ENCODE data around the gene CDCA4. TPM values are rescaled to one million over a fixed set of nuclear protein-coding genes. Genes with fewer than 3 reads are reported as not detected.

The CDCA4 gene
- polyA plus RNA-seq, 1 of the 3 experiments (the other 2 are of a cell fraction) = 26.8 TPM

DNA sequence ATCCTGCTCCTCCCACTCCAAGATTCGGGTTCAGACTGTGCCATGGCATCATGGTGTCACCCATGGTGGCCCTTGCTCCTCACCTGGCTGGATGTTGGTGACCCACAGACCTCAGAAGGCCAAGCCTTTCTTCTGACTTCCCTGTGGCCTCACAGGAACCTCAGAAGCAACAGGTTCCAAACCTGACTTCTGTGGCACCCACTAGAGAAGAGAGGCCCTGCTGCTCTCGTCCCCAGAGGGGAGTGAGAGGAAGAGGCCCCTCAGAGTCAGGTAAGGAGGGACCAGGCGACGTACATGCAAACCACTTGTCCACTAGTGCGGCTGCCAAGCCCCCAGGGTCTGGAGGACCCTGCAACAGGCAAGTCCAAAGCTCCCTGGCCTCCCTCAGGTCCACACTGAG is 24.9 kb downstream of the CDCA4 start (continued):
- no peak for TF ChIP-seq RXRA (IDR thresholded peaks at IDR 0.05; ENCODE audit: borderline replicate concordance, low read depth)
- TF ChIP-seq, protein P1, sequence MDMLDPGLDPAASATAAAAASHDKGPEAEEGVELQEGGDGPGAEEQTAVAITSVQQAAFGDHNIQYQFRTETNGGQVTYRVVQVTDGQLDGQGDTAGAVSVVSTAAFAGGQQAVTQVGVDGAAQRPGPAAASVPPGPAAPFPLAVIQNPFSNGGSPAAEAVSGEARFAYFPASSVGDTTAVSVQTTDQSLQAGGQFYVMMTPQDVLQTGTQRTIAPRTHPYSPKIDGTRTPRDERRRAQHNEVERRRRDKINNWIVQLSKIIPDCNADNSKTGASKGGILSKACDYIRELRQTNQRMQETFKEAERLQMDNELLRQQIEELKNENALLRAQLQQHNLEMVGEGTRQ (IDR thresholded peaks at IDR 0.05; ENCODE audit: borderline replicate concordance, low read depth, low read length) = no peak
- TF ChIP-seq TCF12 (IDR thresholded peaks at IDR 0.05) = no peak
- no peak for TF ChIP-seq CHD2 (IDR thresholded peaks at IDR 0.05; ENCODE audit: low read length, partially characterized antibody)
- no peak for TF ChIP-seq ELF1 (IDR thresholded peaks at IDR 0.05)
- no peak for TF ChIP-seq MXI1 (IDR thresholded peaks at IDR 0.05; ENCODE audit: low read depth, low read length)
- no peak for TF ChIP-seq FOXJ3 (CRISPR knock-in tag; IDR thresholded peaks at IDR 0.05)
- TF ChIP-seq FOXM1 (IDR thresholded peaks at IDR 0.05; ENCODE audit: low read depth) = no peak

DNA sequence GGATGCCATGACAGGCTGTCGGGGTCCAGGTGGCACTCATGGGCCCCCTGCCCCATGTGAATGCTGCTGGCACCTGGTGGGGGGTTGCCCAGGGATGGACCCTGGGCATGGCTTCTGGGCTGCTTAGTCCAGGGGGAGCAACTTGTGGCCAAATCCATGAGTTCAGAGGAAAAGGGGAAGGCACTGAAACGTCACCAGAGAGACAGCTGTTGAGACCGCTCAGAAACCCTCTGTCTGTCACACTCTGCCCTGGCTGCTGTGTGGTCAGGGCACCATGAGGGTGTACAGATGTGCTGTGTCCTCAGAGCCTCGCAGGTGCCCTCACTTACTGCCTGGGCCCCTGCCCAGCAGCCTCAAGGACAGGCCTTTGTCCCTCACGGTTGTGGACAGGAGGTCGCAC is 25.9 kb downstream of the CDCA4 start:
- CTCF ChIA-PET = interaction anchor here (0.6 to 1.3 kb wide), 4 partner anchors 11 to 93 kb away, joined by 3 to 4 read pairs (median 3); no protein-coding TSS in a partner anchor
- no peak overlapping the region for H3K9ac ChIP-seq
- H3K36me3 ChIP-seq (replicated peaks in 1 of 2; ENCODE audit: control insufficient read depth in 1 of 2, insufficient read depth in 2 of 2, low read length in 1 of 2) = peaks cover 14 to 45% of the 10 kb centered on the region in 2 experiments
- H3K4me1 ChIP-seq (ENCODE audit: control insufficient read depth in 1 of 2, insufficient read depth in 2 of 2, low read depth in 1 of 2, low read length in 1 of 2) = no peaks in the 10 kb centered on the region
- H3K27ac ChIP-seq (ENCODE audit: low read depth in 2 of 2, low read length in 1 of 2) = no peak overlapping the region
- no peaks in the 10 kb centered on the region for H3K9me2 ChIP-seq
- DNase-seq = no peak
- no peaks in the 10 kb centered on the region for H3K9me3 ChIP-seq
- POLR2A ChIA-PET = interaction anchor here (0.7 to 1.4 kb wide), 2 partner anchors 9 kb away, joined by 4 to 6 read pairs; partner anchors contain the start of gene CLBA1
- H3K4me3 ChIP-seq (ENCODE audit: low read depth in 2 of 2, low read length in 1 of 2) = no peak overlapping the region
- WGBS (ENCODE audit: low lambda C conversion rate) = 91% methylated on average over 4 of the region's 6 CpGs
- H4K20me1 ChIP-seq (ENCODE audit: insufficient read depth) = peaks cover 6% of the 10 kb centered on the region; the same call in 1 of the 2 replicates
- no peak overlapping the region for H3K4me2 ChIP-seq
- no peak for TF ChIP-seq SMC3 (IDR thresholded peaks at IDR 0.05; ENCODE audit: low read depth, low read length)
- TF ChIP-seq SIN3A (IDR thresholded peaks at IDR 0.05; ENCODE audit: borderline replicate concordance, low read depth, low read length) = no peak
- TF ChIP-seq MEF2A (IDR thresholded peaks at IDR 0.05; ENCODE audit: borderline replicate concordance, low read depth) = no peak
- TF ChIP-seq TCF12 (IDR thresholded peaks at IDR 0.05) = no peak
- H3F3A ChIP-seq (replicated peaks; ENCODE audit: insufficient read depth) = peaks cover 17% of the 10 kb centered on the region
- no peak overlapping the region for H2AFZ ChIP-seq (ENCODE audit: low read depth)
- no peaks in the 10 kb centered on the region for H3K27me3 ChIP-seq (ENCODE audit: insufficient read depth)
- peaks cover 29% of the 10 kb centered on the region; the same call in 1 of the 2 replicates for H3K79me2 ChIP-seq (ENCODE audit: insufficient read depth)

DNA sequence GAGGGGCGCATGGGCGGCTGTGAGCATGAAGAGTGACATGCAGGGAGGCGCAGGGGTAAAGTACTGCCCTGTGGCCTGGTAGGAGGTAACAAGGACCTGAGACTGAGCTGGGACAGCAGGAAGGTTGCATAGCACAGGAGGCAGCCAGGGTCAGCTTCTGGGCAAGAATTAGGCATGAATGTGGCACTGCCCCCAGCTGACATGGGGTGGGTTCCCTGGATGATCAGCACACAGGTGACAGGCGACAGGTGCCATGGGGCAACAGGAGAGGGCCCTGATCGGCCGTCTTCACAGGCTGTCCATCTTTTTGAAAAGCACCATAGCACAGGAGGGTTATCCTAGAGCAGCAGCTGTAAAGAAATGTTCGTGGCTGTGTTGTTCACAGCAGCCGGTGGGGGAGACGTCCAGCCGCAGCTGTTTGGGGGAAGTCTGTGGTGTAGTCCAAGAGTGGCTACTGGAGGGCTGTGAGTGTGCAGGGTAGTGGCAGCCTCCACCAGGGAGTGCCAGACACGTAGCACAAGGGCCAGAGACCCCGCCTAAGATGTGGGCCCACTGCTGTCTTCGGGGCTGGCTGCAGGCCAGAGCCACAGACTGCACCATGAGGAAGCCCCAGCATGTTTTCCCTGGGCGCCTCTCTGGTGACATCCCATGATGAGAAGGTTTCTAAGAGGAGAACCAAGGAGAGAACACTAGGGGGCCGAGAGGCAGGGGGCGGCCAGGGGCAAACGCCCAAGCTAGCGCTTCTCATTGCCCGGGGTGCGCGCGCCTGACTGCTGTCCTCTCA is 26.9 kb downstream of the CDCA4 start:
- peaks cover 8 to 50% of the 10 kb centered on the region in 2 experiments for H3K36me3 ChIP-seq (replicated peaks in 1 of 2; ENCODE audit: control insufficient read depth in 1 of 2, insufficient read depth in 2 of 2, low read length in 1 of 2)
- peaks cover 20% of the 10 kb centered on the region; the same call in 1 of the 2 replicates for H3K79me2 ChIP-seq (ENCODE audit: insufficient read depth)
- DNase-seq = no peak
- no peaks in the 10 kb centered on the region for H3K9me3 ChIP-seq
- H3K4me2 ChIP-seq = no peak overlapping the region
- H3K4me3 ChIP-seq (ENCODE audit: low read depth in 2 of 2, low read length in 1 of 2) = no peak overlapping the region
- H3K27me3 ChIP-seq (ENCODE audit: insufficient read depth) = no peaks in the 10 kb centered on the region
- POLR2A ChIA-PET = interaction anchor here (1.4 kb wide), 1 partner anchor 8 kb away, joined by 6 read pairs; the partner anchor contains the start of gene CLBA1
- H3F3A ChIP-seq (replicated peaks; ENCODE audit: insufficient read depth) = peaks cover 12% of the 10 kb centered on the region
- 85% methylated on average over 21 of the region's 22 CpGs for WGBS (ENCODE audit: low lambda C conversion rate)
- H4K20me1 ChIP-seq (ENCODE audit: insufficient read depth) = no peaks in the 10 kb centered on the region; the same call in 1 of the 2 replicates
- H3K4me1 ChIP-seq (ENCODE audit: control insufficient read depth in 1 of 2, insufficient read depth in 2 of 2, low read depth in 1 of 2, low read length in 1 of 2) = no peaks in the 10 kb centered on the region
- no peak overlapping the region for H3K27ac ChIP-seq (ENCODE audit: low read depth in 2 of 2, low read length in 1 of 2)
- no peaks in the 10 kb centered on the region for H3K9me2 ChIP-seq
- H2AFZ ChIP-seq (ENCODE audit: low read depth) = no peak overlapping the region
- H3K9ac ChIP-seq = no peak overlapping the region
- CTCF ChIA-PET = interaction anchor here (0.5 to 1.3 kb wide), 4 partner anchors 12 to 51 kb away, joined by 3 to 4 read pairs (median 4); no protein-coding TSS in a partner anchor
- TF ChIP-seq FOXM1 (IDR thresholded peaks at IDR 0.05; ENCODE audit: low read depth) (no peak), MEF2A (IDR thresholded peaks at IDR 0.05; ENCODE audit: borderline replicate concordance, low read depth) (no peak), FOXJ3 (CRISPR knock-in tag; IDR thresholded peaks at IDR 0.05) (no peak), RCOR1 (IDR thresholded peaks at IDR 0.05; ENCODE audit: low read length) (no peak), POLR2AphosphoS5 (IDR thresholded peaks at IDR 0.05; ENCODE audit: low read depth, low read length) (no peak), SMC3 (IDR thresholded peaks at IDR 0.05; ENCODE audit: low read depth, low read length) (no peak), NFIC (IDR thresholded peaks at IDR 0.05; ENCODE audit: borderline replicate concordance) (no peak), SIN3A (IDR thresholded peaks at IDR 0.05; ENCODE audit: borderline replicate concordance, low read depth, low read length) (no peak), GABPA (IDR thresholded peaks at IDR 0.05; ENCODE audit: low read depth) (no peak), RXRA (IDR thresholded peaks at IDR 0.05; ENCODE audit: borderline replicate concordance, low read depth) (no peak), CHD2 (IDR thresholded peaks at IDR 0.05; ENCODE audit: low read length, partially characterized antibody) (no peak)
- TF ChIP-seq, protein P2, sequence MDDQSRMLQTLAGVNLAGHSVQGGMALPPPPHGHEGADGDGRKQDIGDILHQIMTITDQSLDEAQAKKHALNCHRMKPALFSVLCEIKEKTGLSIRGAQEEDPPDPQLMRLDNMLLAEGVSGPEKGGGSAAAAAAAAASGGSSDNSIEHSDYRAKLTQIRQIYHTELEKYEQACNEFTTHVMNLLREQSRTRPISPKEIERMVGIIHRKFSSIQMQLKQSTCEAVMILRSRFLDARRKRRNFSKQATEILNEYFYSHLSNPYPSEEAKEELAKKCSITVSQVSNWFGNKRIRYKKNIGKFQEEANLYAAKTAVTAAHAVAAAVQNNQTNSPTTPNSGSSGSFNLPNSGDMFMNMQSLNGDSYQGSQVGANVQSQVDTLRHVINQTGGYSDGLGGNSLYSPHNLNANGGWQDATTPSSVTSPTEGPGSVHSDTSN (IDR thresholded peaks at IDR 0.05) = no peak
- TF ChIP-seq, protein P3, sequence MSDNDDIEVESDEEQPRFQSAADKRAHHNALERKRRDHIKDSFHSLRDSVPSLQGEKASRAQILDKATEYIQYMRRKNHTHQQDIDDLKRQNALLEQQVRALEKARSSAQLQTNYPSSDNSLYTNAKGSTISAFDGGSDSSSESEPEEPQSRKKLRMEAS (IDR thresholded peaks at IDR 0.05; ENCODE audit: low read depth) = no peak
- TF ChIP-seq, protein P4, sequence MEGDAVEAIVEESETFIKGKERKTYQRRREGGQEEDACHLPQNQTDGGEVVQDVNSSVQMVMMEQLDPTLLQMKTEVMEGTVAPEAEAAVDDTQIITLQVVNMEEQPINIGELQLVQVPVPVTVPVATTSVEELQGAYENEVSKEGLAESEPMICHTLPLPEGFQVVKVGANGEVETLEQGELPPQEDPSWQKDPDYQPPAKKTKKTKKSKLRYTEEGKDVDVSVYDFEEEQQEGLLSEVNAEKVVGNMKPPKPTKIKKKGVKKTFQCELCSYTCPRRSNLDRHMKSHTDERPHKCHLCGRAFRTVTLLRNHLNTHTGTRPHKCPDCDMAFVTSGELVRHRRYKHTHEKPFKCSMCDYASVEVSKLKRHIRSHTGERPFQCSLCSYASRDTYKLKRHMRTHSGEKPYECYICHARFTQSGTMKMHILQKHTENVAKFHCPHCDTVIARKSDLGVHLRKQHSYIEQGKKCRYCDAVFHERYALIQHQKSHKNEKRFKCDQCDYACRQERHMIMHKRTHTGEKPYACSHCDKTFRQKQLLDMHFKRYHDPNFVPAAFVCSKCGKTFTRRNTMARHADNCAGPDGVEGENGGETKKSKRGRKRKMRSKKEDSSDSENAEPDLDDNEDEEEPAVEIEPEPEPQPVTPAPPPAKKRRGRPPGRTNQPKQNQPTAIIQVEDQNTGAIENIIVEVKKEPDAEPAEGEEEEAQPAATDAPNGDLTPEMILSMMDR (IDR thresholded peaks at IDR 0.05) = no peak
- TF ChIP-seq, protein P5, sequence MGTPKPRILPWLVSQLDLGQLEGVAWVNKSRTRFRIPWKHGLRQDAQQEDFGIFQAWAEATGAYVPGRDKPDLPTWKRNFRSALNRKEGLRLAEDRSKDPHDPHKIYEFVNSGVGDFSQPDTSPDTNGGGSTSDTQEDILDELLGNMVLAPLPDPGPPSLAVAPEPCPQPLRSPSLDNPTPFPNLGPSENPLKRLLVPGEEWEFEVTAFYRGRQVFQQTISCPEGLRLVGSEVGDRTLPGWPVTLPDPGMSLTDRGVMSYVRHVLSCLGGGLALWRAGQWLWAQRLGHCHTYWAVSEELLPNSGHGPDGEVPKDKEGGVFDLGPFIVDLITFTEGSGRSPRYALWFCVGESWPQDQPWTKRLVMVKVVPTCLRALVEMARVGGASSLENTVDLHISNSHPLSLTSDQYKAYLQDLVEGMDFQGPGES (IDR thresholded peaks at IDR 0.05; ENCODE audit: low read depth, low read length) = no peak
